HEK293 (cell line): ENCODE results near the gene SIAE.

Experiments used
- MEIS1 ChIP-seq: sonication (generic); formaldehyde crosslinking; IDR thresholded peaks from 2 replicates; pipeline ENCODE4 v1.8.1; 2022; ENCODE audit warnings: missing genetic modification reagents, mild to moderate bottlenecking, borderline replicate concordance
- MYNN ChIP-seq: fragments of 450-650 bp; formaldehyde crosslinking; IDR thresholded peaks from 2 replicates; pipeline ENCODE4 v1.5.1; 2016; ENCODE audit warnings: missing biosample characterization, missing genetic modification characterization, borderline replicate concordance
- SCRT2 ChIP-seq: fragments of 450-650 bp; formaldehyde crosslinking; IDR thresholded peaks from 2 replicates; pipeline ENCODE4 v1.5.1; 2016; ENCODE audit warnings: missing biosample characterization, missing genetic modification characterization
- WT1 ChIP-seq: fragments of 450-650 bp; formaldehyde crosslinking; IDR thresholded peaks from 2 replicates; pipeline ENCODE4 v1.5.1; 2016; ENCODE audit warnings: missing biosample characterization, missing genetic modification characterization
- ZBTB8A ChIP-seq: fragments of 450-650 bp; formaldehyde crosslinking; IDR thresholded peaks from 2 replicates; pipeline ENCODE4 v1.5.1; 2016; ENCODE audit warnings: missing biosample characterization, missing genetic modification characterization
- ZFP3 ChIP-seq: fragments of 450-650 bp; formaldehyde crosslinking; IDR thresholded peaks from 2 replicates; pipeline ENCODE4 v1.5.1; 2016; ENCODE audit warnings: low read depth, missing biosample characterization, missing genetic modification characterization
- ZNF133 ChIP-seq: fragments of 450-650 bp; formaldehyde crosslinking; IDR thresholded peaks from 2 replicates; pipeline ENCODE4 v1.5.1; 2016; ENCODE audit warnings: missing biosample characterization, missing genetic modification characterization
- ZNF155 ChIP-seq: fragments of 450-650 bp; formaldehyde crosslinking; IDR thresholded peaks from 2 replicates; pipeline ENCODE4 v1.5.1; 2016; ENCODE audit warnings: missing biosample characterization, missing genetic modification characterization
- ZNF394 ChIP-seq: fragments of 450-650 bp; formaldehyde crosslinking; IDR thresholded peaks from 2 replicates; pipeline ENCODE4 v1.5.1; 2016; ENCODE audit warnings: missing biosample characterization, missing genetic modification characterization, mild to moderate bottlenecking, moderate library complexity, borderline replicate concordance
- ZNF404 ChIP-seq: fragments of 450-650 bp; formaldehyde crosslinking; IDR thresholded peaks from 2 replicates; pipeline ENCODE4 v1.5.1; 2017; ENCODE audit warnings: missing biosample characterization, missing genetic modification characterization
- ZNF510 ChIP-seq: fragments of 450-650 bp; formaldehyde crosslinking; IDR thresholded peaks from 2 replicates; pipeline ENCODE4 v1.5.1; 2018; ENCODE audit warnings: mild to moderate bottlenecking, missing genetic modification characterization, missing biosample characterization; ENCODE audit not compliant: insufficient replicate concordance
- ZNF548 ChIP-seq: fragments of 450-650 bp; formaldehyde crosslinking; IDR thresholded peaks from 2 replicates; pipeline ENCODE4 v1.5.1; 2016; ENCODE audit warnings: missing biosample characterization, missing genetic modification characterization
- ZNF560 ChIP-seq: fragments of 450-650 bp; formaldehyde crosslinking; IDR thresholded peaks from 2 replicates; pipeline ENCODE4 v1.5.1; 2017; ENCODE audit warnings: missing biosample characterization, missing genetic modification characterization, borderline replicate concordance
- ZNF571 ChIP-seq: fragments of 450-650 bp; formaldehyde crosslinking; IDR thresholded peaks from 2 replicates; pipeline ENCODE4 v1.5.0; 2017; ENCODE audit warnings: missing biosample characterization, missing genetic modification characterization
- ZNF596 ChIP-seq: fragments of 450-650 bp; IDR thresholded peaks from 2 replicates; pipeline ENCODE4 v1.5.0; 2018; ENCODE audit warnings: missing biosample characterization, mild to moderate bottlenecking, missing genetic modification characterization, moderate library complexity
- ZNF610 ChIP-seq: fragments of 450-650 bp; formaldehyde crosslinking; IDR thresholded peaks from 2 replicates; pipeline ENCODE4 v1.5.1; 2016; ENCODE audit warnings: missing biosample characterization, missing genetic modification characterization, borderline replicate concordance
- ZNF654 ChIP-seq: fragments of 450-650 bp; formaldehyde crosslinking; IDR thresholded peaks from 2 replicates; pipeline ENCODE4 v1.5.1; 2016; ENCODE audit warnings: low read depth, missing biosample characterization, missing genetic modification characterization
- ZNF701 ChIP-seq: fragments of 450-650 bp; formaldehyde crosslinking; IDR thresholded peaks from 2 replicates; pipeline ENCODE4 v1.5.1; 2016; ENCODE audit warnings: missing biosample characterization, missing genetic modification characterization
- ZNF785 ChIP-seq: fragments of 450-650 bp; formaldehyde crosslinking; IDR thresholded peaks from 2 replicates; pipeline ENCODE4 v1.5.1; 2016; ENCODE audit warnings: missing biosample characterization, missing genetic modification characterization
- ZNF843 ChIP-seq: fragments of 450-650 bp; formaldehyde crosslinking; IDR thresholded peaks from 2 replicates; pipeline ENCODE4 v1.5.1; 2016; ENCODE audit warnings: missing biosample characterization, missing genetic modification characterization
- TF ChIP-seq, protein P1 (sequence below): fragments of 450-650 bp; formaldehyde crosslinking; IDR thresholded peaks from 2 replicates; pipeline ENCODE4 v1.5.1; 2016; ENCODE audit warnings: missing biosample characterization, missing genetic modification characterization
- TF ChIP-seq, protein P2 (sequence below): fragments of 450-650 bp; formaldehyde crosslinking; IDR thresholded peaks from 2 replicates; pipeline ENCODE4 v1.5.1; 2016; ENCODE audit warnings: missing biosample characterization, missing genetic modification characterization, low read depth
- TF ChIP-seq, protein P3 (sequence below): fragments of 450-650 bp; formaldehyde crosslinking; IDR thresholded peaks from 2 replicates; pipeline ENCODE4 v1.5.1; 2016; ENCODE audit warnings: missing biosample characterization, missing genetic modification characterization
- TF ChIP-seq, protein P4 (sequence below): fragments of 450-650 bp; formaldehyde crosslinking; IDR thresholded peaks from 2 replicates; pipeline ENCODE4 v1.5.1; 2016; ENCODE audit warnings: missing biosample characterization, missing genetic modification characterization
- TF ChIP-seq, protein P5 (sequence below): fragments of 450-650 bp; formaldehyde crosslinking; IDR thresholded peaks from 2 replicates; pipeline ENCODE4 v1.5.1; 2016; ENCODE audit warnings: missing biosample characterization, missing genetic modification characterization
- TF ChIP-seq, protein P6 (sequence below): fragments of 450-650 bp; formaldehyde crosslinking; IDR thresholded peaks from 2 replicates; pipeline ENCODE4 v1.5.1; 2016; ENCODE audit warnings: missing biosample characterization, missing genetic modification characterization, borderline replicate concordance

The SIAE gene

DNA sequence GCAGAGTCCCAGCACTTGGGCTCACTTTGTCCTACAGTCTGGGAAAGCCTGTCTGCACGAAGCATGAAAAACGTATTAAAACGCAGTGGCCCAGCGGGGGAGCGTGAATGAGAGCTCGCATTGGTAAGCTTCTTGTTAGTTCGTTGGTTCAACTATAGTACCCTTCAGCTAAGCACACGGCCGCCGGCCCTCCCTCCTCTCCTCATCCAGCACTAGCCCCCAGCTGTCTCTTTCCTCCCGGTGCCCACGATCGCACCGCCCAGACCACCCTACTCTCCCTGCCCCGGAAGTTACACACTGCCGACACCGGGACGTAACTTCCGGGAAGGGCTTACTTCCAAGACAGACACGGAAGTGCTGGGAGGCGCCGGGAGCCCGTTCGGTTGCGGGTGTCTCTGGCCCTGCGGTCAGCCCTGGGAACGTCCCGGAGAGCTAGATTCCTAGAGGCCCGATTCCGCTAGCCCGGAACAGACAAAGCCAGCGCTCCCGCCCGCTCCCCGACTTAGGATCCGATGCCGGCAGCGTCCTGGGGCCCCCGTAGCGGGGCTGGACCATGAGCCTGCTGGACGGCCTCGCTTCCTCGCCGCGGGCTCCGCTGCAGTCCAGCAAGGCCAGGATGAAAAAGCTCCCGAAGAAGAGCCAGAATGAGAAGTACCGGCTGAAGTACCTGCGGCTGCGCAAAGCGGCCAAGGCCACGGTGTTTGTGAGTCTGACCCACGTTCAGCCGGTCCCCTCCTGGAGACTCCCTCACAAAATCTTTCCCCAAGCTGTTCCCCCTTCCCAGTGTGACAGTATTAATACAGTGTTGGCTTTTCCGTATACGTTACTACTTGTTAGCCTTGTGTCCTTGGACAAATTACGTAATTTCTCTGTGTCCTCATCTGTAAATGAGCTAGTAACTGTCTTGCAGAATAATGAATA is 50.7 kb downstream of the SIAE start, which contains the start of gene TBRG1 (continued):
- TF ChIP-seq, protein P1, sequence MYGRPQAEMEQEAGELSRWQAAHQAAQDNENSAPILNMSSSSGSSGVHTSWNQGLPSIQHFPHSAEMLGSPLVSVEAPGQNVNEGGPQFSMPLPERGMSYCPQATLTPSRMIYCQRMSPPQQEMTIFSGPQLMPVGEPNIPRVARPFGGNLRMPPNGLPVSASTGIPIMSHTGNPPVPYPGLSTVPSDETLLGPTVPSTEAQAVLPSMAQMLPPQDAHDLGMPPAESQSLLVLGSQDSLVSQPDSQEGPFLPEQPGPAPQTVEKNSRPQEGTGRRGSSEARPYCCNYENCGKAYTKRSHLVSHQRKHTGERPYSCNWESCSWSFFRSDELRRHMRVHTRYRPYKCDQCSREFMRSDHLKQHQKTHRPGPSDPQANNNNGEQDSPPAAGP (tag by site-specific recombination) = no peak
- TF ChIP-seq SCRT2 (tag by site-specific recombination) (no peak), ZNF155 (no peak), ZNF404 (no peak), ZNF133 (tag by site-specific recombination) (no peak), MEIS1 (CRISPR knock-in tag) (no peak), ZNF548 (tag by site-specific recombination) (no peak), ZFP3 (tag by site-specific recombination) (no peak), ZNF560 (no peak), ZNF843 (tag by site-specific recombination) (no peak), ZNF510 (no peak), WT1 (tag by site-specific recombination) (no peak), ZNF785 (tag by site-specific recombination) (no peak), ZNF571 (tag by site-specific recombination) (no peak), ZNF654 (tag by site-specific recombination) (no peak), ZNF394 (tag by site-specific recombination) (0 out of 2 replicates have a peak, but pooled peaks have one; percentile 38), ZNF596 (tag by site-specific recombination) (no peak), ZNF701 (tag by site-specific recombination) (no peak), ZBTB8A (tag by site-specific recombination) (peak; percentile 69), MYNN (no peak), ZNF610 (tag by site-specific recombination) (no peak)
- TF ChIP-seq, protein P2, sequence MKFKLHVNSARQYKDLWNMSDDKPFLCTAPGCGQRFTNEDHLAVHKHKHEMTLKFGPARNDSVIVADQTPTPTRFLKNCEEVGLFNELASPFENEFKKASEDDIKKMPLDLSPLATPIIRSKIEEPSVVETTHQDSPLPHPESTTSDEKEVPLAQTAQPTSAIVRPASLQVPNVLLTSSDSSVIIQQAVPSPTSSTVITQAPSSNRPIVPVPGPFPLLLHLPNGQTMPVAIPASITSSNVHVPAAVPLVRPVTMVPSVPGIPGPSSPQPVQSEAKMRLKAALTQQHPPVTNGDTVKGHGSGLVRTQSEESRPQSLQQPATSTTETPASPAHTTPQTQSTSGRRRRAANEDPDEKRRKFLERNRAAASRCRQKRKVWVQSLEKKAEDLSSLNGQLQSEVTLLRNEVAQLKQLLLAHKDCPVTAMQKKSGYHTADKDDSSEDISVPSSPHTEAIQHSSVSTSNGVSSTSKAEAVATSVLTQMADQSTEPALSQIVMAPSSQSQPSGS (tag by site-specific recombination) = peak; percentile 38; the same call in 1 of the 2 replicates
- TF ChIP-seq, protein P3, sequence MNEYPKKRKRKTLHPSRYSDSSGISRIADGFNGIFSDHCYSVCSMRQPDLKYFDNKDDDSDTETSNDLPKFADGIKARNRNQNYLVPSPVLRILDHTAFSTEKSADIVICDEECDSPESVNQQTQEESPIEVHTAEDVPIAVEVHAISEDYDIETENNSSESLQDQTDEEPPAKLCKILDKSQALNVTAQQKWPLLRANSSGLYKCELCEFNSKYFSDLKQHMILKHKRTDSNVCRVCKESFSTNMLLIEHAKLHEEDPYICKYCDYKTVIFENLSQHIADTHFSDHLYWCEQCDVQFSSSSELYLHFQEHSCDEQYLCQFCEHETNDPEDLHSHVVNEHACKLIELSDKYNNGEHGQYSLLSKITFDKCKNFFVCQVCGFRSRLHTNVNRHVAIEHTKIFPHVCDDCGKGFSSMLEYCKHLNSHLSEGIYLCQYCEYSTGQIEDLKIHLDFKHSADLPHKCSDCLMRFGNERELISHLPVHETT (tag by site-specific recombination) = peak; percentile 15; the same call in 1 of the 2 replicates
- TF ChIP-seq, protein P4, sequence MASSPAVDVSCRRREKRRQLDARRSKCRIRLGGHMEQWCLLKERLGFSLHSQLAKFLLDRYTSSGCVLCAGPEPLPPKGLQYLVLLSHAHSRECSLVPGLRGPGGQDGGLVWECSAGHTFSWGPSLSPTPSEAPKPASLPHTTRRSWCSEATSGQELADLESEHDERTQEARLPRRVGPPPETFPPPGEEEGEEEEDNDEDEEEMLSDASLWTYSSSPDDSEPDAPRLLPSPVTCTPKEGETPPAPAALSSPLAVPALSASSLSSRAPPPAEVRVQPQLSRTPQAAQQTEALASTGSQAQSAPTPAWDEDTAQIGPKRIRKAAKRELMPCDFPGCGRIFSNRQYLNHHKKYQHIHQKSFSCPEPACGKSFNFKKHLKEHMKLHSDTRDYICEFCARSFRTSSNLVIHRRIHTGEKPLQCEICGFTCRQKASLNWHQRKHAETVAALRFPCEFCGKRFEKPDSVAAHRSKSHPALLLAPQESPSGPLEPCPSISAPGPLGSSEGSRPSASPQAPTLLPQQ (tag by site-specific recombination) = peak; percentile 27
- TF ChIP-seq, protein P5, sequence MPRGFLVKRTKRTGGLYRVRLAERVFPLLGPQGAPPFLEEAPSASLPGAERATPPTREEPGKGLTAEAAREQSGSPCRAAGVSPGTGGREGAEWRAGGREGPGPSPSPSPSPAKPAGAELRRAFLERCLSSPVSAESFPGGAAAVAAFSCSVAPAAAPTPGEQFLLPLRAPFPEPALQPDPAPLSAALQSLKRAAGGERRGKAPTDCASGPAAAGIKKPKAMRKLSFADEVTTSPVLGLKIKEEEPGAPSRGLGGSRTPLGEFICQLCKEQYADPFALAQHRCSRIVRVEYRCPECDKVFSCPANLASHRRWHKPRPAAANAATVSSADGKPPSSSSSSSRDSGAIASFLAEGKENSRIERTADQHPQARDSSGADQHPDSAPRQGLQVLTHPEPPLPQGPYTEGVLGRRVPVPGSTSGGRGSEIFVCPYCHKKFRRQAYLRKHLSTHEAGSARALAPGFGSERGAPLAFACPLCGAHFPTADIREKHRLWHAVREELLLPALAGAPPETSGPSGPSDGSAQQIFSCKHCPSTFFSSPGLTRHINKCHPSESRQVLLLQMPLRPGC (tag by site-specific recombination) = 0 out of 2 replicates have a peak, but pooled peaks have one; percentile 30
- TF ChIP-seq, protein P6, sequence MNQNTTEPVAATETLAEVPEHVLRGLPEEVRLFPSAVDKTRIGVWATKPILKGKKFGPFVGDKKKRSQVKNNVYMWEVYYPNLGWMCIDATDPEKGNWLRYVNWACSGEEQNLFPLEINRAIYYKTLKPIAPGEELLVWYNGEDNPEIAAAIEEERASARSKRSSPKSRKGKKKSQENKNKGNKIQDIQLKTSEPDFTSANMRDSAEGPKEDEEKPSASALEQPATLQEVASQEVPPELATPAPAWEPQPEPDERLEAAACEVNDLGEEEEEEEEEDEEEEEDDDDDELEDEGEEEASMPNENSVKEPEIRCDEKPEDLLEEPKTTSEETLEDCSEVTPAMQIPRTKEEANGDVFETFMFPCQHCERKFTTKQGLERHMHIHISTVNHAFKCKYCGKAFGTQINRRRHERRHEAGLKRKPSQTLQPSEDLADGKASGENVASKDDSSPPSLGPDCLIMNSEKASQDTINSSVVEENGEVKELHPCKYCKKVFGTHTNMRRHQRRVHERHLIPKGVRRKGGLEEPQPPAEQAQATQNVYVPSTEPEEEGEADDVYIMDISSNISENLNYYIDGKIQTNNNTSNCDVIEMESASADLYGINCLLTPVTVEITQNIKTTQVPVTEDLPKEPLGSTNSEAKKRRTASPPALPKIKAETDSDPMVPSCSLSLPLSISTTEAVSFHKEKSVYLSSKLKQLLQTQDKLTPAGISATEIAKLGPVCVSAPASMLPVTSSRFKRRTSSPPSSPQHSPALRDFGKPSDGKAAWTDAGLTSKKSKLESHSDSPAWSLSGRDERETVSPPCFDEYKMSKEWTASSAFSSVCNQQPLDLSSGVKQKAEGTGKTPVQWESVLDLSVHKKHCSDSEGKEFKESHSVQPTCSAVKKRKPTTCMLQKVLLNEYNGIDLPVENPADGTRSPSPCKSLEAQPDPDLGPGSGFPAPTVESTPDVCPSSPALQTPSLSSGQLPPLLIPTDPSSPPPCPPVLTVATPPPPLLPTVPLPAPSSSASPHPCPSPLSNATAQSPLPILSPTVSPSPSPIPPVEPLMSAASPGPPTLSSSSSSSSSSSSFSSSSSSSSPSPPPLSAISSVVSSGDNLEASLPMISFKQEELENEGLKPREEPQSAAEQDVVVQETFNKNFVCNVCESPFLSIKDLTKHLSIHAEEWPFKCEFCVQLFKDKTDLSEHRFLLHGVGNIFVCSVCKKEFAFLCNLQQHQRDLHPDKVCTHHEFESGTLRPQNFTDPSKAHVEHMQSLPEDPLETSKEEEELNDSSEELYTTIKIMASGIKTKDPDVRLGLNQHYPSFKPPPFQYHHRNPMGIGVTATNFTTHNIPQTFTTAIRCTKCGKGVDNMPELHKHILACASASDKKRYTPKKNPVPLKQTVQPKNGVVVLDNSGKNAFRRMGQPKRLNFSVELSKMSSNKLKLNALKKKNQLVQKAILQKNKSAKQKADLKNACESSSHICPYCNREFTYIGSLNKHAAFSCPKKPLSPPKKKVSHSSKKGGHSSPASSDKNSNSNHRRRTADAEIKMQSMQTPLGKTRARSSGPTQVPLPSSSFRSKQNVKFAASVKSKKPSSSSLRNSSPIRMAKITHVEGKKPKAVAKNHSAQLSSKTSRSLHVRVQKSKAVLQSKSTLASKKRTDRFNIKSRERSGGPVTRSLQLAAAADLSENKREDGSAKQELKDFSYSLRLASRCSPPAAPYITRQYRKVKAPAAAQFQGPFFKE (tag by site-specific recombination) = no peak
- TF ChIP-seq, all 188 proteins: peak for 37
